COLO668 (cell line): Measurements from ENCODE around the gene BRI3.
"Not testable (repeated sequence)": the region's sequence is repeated elsewhere in the genome, so short reads cannot be mapped to it uniquely, and the experiment has no call there.

Experiments used
- DNase-seq: peaks from one replicate; lab custom pipeline; 2025; ENCODE audit not compliant: unreplicated experiment; lab: John Stamatoyannopoulos, UW

The BRI3 gene

GRCh38 chr7:98309566-98309965, 28.1 kb downstream of the BRI3 start:
- no peak for DNase-seq

GRCh38 chr7:98312201-98312600, 30.7 kb downstream of the BRI3 start:
- DNase-seq: no peak

DNA sequence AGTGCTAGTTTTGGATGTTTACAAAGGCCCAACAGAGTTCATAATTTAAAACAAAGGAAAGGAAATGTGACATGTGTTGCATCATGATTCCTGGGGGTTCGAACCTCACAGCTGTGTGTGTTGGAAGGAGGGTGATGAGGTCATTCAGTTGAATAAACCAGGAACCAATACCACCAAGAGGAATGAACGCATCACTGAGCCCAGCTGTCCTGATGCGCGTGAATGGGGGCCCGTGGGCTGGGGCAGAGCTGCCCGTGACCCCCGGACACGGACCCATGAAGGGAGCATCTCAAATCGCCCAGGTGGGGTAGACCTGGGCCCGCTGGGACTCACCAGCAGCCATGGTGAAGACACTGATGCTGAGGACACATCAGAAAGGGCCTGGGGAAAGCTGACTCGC, 33.0 kb downstream of the BRI3 start:
- no peak for DNase-seq

DNA sequence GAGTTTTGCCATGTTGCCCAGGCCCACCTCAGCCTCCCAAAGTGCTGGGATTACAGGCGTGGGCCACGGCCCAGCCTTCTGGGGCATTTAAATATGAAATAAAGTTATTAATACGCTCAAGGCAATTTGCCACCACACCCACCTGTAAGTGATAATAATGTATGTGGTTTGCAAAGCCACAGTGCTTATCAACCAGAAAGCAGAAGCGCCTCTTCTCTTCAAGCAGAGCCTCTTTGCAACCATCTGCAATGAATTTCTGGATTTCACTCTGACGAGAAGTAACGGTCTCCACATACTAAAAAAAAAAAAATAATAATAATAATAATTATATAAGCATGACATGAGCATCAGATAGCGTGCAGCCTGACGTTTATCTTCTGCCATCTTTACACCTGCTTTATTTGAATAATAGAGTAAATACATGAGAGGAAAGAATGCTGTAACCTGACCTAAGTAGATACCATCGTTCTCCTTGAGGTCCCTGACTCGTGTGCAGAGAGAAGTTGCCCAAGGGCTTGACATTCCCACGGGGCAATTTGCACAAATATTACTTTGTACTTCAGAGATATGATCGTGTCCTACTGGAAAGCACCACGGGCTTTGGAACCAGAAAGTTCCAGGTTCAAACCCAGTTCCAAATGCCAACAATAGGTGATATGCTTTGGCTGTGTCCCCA, 34.0 kb downstream of the BRI3 start:
- no peak for DNase-seq

- DNase-seq: not testable (repeated sequence)
Measured at GRCh38 chr7:98315994-98316527, 34.6 kb downstream of the BRI3 start.

- no peak for DNase-seq
Measured at GRCh38 chr7:98317366-98318040, 36.0 kb downstream of the BRI3 start.

DNA sequence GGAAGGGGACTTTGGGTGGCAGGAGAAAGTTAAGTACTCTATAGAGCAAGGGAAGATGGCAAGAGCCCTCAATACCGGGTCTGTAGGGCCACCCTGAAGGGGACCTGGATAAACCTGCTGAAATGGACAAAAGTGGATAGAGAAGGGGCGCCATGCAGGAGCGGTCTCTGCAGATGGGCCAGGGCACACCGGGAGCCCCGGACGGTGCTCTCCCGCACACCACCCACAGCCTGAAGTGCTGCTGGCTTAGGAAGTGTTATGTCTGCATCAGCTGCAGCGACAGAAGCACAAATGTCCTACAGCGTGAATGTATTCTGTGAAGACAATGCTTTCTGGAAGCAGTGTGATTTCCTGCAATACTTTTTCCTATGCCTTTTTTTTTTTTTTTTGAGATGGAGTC, 37.7 kb downstream of the BRI3 start:
- DNase-seq: no peak

DNA sequence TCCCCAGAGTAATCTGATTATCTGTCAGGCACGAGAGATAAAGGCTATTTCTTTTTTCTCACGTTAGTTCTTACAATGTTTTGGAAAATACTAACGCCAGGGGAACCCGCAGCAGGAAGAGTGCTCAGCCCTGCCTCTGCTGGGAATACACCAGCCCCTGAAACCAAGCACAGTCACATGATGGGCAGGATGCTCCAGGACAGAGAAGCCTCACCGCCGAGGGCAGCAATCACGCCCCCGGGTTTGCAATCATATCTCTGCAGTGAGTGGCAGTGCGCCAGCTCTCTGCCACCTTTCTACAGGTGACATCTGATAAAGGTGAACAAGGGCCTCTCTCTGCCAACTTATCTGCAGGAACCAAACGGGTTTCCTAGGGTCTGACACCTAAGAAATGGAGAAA, 39.8 kb downstream of the BRI3 start:
- DNase-seq: no peak

DNA sequence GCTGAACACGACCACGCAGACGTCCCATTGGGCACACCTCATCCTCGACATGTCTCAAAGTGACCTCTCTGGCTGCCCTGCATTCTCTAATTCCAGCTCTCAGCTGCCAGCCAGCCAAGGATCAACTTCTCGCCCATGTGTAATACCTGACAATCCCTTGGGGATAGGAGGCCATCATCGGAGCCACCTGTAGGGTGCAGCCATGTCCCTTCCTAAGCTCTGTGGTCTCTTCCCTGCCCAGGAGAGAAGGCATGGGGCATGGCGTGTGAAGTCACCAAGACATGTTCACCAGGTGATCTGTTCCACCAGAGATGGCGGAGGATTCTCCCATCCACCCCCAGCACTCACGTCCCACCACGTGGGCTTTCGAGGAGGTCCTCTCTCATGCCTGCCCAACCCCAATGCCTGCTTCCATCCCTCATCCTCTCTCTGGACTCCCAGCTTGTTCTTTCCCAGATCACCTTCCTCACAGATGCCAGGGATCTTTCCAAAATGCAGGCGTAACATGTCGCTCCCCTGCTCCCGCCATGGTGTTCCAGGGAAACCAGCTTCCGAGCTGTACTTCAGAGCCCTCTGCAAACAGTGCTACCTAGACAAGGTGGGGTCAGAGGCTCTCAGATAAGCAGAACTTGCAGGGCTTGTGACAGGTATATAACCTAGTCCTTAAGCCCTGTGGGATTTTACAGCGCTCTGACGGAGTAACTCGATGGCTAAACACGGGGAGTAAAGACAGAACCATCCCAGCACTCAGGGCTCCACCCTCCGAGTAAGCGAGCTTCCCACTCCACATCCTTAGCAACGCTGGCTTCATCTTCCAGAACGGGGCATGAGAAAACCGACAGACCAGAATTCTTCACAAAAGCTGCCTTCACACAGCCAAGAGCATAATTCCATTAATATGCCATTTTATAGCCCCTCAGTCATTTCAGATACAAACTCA, 41.1 kb downstream of the BRI3 start:
- peak; percentile 4 for DNase-seq

- DNase-seq: no peak
Measured at GRCh38 chr7:98323597-98324322, 42.3 kb downstream of the BRI3 start.

GRCh38 chr7:98324782-98325181, 43.3 kb downstream of the BRI3 start:
- no peak for DNase-seq

DNA sequence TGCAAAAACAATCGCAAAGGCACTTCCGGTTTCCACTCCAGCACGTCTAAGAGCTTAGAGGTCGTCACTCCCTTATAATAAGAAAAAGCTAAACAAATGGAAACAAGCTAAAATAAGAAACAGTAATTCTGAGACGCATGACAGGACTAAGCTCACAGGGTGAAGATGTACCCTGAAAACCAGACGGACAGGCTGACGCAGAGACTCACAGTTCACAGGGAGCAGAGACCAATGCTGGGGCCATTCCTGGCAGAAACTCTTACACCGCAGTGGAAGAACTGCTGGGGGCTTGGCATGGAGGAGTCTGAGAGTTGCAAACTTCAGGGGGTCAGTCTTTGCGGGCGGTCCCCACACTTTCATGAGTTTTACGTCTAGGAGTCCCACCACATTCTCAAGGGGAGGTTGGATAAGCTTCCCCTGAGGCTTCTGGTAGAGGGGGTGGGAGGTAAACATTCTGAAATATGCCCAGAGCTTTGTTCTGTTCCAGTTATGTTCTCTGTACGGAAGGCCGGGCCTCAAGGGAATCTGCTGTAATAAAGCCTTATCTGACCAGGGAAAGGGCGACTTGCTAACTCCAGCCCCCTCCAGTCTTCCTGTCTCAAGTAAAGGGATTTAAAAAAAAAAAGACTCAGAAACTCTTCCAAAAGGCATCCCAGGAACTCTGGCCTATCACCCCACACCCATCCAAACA, 47.8 kb downstream of the BRI3 start:
- no peak for DNase-seq

DNA sequence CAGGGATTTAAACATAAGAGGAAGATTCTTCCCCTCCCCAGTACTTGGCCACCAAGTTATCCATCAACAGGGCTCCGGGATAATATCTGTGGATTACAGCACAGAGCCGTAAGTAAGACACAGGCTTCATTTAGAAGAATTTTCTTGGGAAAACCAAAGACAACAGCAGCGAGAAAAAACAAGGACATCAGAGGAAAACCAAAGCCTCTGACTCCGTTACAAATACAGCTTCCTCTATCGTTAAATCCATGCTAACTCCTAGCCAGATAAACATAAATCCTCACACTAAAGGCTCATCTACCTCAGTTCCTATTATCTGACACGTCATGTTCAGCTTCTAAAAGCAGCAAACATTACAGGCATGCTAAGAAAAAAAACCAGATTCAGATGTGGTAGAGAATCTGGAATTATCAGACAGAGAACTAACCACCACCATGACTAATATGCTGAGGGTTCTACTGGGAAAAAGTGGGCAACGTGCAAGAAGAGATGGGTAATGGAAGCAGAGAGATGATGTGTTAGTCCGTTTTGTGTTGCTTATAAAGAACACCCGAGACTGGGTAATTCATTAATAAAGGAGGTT, 48.4 kb downstream of the BRI3 start:
- DNase-seq: no peak

GRCh38 chr7:98330926-98331529, 49.5 kb downstream of the BRI3 start:
- DNase-seq: no peak

- DNase-seq: no peak
Measured at GRCh38 chr7:98334081-98334480, 52.6 kb downstream of the BRI3 start.

DNA sequence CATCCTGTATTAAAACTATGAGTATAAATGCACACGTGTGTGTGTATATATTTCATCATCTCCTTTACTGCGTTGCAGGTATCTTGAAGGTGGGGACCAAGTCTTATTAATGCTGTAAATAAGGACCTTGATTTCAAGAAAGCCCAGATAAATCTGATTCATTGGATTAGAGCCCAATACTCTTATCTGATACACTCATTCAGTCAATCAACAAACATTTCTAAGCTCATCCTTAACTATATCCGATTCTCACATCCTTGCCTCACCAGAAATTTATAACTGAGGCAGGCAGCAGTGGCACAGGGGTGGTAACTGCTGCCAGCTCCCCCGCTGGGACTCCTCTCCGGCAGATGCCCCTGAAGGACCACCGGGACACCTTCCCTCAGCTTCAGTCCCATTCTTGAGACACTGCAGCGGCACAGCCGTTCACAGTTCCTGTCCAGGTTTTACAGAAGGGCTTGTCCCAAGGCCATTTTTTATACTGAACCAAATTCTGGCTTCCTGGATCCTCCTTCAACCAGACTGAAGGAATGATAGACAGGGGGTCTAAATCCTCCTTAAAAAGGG, 54.0 kb downstream of the BRI3 start:
- DNase-seq: no peak

DNA sequence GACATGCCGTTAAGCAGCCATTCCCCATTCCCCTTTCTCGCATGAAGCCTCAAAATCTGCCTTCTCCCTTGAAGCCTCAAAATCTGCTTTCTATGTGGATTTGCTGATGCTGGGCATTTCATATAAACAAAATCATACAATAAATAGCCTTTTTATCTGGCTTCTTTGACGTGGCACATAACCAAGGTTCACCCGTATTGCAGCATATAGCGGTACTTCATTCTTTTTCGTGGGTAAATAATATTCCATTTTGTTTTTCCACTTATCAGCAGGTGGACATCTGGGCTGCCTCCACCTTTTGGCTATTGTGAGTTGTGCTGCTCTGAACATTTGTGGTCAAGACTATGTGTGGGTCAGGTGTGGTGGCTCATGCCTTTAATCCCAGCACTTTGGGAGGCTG, 57.0 kb downstream of the BRI3 start:
- DNase-seq: no peak

- DNase-seq: no peak
Measured at GRCh38 chr7:98339043-98339442, 57.6 kb downstream of the BRI3 start.

GRCh38 chr7:98341106-98341505, 59.6 kb downstream of the BRI3 start:
- DNase-seq: no peak
